Fibroblast of peridontal ligament (primary cell): ENCODE measurements around the gene CYP27A1.
A peak's percentile ranks its signal among the peaks of the same experiment; 100 is the strongest.
"Not testable (repeated sequence)": the region's sequence is repeated elsewhere in the genome, so short reads cannot be mapped to it uniquely, and the experiment has no call there.

Experiments
- DNase-seq: peaks from one replicate; pipeline ENCODE4 v3.0.0-alpha.2; 2010; ENCODE audit errors: extremely low read depth

Gene CYP27A1

DNA sequence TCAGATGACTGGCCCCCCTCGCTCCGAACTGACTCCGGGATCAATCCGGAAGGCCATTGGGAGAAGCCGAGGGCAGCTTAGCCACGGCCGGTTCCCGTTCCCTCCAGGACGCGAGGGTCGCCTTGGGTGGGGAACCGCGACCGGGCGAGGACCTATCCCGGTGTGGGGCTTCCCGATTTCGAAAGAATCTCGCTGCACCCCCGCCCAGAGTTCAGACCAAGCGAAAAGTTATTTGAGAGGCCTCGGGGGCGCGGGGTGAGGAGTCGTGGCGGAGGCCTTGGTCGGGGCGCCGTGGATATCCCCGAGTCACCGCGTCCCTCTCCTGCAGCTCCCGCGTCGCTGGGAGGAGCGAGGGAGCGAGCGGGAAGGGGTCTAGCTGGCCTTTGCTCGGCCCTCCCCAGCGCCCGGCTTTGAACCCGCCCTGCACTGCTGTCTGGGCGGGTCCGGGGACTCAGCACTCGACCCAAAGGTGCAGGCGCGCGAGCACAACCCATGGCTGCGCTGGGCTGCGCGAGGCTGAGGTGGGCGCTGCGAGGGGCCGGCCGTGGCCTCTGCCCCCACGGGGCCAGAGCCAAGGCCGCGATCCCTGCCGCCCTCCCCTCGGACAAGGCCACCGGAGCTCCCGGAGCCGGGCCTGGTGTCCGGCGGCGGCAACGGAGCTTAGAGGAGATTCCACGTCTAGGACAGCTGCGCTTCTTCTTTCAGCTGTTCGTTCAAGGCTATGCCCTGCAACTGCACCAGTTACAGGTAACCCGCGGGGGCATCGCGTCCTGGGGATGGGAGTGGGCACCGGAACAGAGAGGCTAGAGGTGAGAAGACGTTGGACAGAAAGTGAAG lies at the start of gene CYP27A1:
Gene CYP27A1, plus strand, starts transcription at position 457 of the 837 bp plus-strand sequence. Its CDS starts 36 bp downstream, at position 493.
- DNase-seq: peak; percentile 18

GRCh38 chr2:218732761-218733158 lies 49.2 kb upstream of the CYP27A1 start:
- peak; percentile 47 for DNase-seq

GRCh38 chr2:218733171-218734021 lies 48.6 kb upstream of the CYP27A1 start:
- DNase-seq: peak; percentile 81

GRCh38 chr2:218734190-218734975 lies 47.6 kb upstream of the CYP27A1 start:
- no peak for DNase-seq

- peak; percentile 39 for DNase-seq
Observed at GRCh38 chr2:218736531-218736930, 45.4 kb upstream of the CYP27A1 start.

DNA sequence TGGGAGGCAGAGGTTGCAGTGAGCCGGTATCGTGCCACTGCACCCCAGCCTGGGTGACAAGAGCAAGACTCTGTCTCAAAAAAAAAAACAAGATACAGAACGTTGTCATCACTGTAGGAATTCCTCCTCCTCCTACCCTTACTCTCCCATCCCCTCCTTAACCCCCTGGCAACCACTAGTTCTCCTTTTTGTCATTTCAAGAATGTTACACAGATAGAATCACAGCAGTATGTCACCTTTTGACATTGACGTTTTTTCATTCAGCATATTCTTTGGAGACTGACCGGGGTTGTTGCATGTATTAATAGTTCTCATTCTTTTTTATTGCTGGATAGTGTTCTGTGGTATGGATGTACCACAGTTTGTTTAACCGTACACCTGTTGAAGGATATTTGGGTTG lies 38.9 kb upstream of the CYP27A1 start:
- no peak for DNase-seq

DNA sequence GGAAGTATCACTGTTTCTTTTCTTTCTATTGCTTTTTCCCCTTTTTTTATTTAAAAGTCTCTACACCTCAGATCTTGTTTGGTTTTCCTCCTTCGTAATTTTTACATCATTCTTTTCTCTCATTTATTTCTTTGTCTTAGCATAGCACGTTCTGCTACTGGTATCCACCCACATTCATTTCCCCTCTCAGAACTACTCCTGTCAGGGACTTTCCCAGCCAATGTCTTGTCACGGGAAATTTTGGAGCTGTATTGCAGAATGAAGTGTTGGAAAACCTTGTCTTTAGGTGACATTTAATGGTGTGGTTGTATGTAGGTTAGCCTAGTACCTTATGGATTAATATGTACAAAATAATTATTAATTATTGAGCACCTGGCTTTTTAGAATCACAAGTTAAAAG lies 37.3 kb upstream of the CYP27A1 start:
- no peak for DNase-seq

- no peak for DNase-seq
Observed at GRCh38 chr2:218745160-218745558, 36.8 kb upstream of the CYP27A1 start.

DNA sequence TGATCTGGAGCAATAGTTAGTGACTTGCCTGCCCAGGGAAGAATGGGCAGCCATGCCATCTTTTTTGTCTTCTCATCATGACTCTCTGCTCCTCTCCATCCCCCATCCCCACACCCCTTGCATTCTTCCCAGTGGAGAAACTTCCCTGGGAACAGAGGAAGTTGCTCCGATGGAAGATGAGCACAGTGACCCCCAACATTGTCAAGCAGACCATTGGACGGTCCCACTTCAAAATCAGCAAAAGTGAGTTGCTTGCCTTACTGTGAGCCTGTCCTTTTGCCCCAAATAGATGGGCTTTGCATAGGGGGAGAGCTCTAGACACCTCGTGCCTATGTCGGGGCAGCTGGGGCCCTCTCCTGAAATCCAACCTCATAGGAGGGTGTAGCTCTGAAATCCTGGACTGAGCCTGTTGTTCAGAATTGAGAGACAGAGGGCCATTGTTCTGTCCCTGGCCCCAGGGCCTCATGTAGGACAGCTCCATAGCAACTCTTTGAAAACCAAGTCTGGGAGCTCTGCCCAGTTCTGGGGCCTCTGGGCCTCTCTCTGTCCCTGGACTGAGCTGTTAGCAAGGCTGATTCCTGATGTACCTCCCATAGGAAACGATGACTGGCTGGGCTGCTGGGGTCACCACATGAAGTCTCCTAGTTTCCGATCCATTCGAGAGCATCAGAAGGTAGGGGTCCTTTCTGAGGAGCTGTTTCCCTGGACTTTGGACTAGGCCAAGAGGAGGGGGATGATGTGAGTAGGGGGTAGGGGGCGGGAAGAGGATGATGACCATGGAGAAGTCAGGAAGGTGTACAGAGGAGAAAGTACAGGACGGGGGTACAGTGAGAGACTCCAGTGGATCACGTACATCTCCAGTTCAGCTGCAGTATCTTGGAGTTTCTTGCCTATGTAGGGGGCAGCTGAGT lies 36.1 kb upstream of the CYP27A1 start:
- peak; percentile 12 for DNase-seq

- peak; percentile 5 for DNase-seq
Observed at GRCh38 chr2:218746470-218746795, 35.5 kb upstream of the CYP27A1 start.

GRCh38 chr2:218746960-218747359 lies 35.0 kb upstream of the CYP27A1 start:
- DNase-seq: no peak

- DNase-seq: no peak
Observed at GRCh38 chr2:218748741-218749441, 33.1 kb upstream of the CYP27A1 start.

GRCh38 chr2:218754201-218754600 lies 27.7 kb upstream of the CYP27A1 start:
- no peak for DNase-seq

DNA sequence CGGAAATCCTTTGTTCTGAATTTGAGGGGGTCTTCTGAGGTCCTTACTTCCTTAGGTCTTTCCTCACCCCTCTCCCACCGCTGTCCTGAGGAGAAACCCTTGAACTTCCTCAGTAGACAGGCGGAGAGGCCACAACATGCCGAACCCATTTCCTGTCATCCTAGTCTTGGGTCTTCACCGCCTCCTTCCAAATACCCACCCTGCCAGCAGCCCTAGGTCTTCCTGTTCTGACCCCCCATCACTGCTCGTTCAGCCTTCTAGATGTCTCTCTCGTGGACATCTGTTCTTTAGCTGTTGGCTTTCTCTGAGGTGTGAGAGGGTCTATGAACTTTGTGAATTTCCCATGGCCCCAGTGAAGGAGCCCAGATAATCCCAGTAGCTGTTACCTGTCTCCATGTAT lies 27.2 kb upstream of the CYP27A1 start:
- no peak for DNase-seq

- DNase-seq: no peak
Observed at GRCh38 chr2:218755198-218755566, 26.8 kb upstream of the CYP27A1 start.

DNA sequence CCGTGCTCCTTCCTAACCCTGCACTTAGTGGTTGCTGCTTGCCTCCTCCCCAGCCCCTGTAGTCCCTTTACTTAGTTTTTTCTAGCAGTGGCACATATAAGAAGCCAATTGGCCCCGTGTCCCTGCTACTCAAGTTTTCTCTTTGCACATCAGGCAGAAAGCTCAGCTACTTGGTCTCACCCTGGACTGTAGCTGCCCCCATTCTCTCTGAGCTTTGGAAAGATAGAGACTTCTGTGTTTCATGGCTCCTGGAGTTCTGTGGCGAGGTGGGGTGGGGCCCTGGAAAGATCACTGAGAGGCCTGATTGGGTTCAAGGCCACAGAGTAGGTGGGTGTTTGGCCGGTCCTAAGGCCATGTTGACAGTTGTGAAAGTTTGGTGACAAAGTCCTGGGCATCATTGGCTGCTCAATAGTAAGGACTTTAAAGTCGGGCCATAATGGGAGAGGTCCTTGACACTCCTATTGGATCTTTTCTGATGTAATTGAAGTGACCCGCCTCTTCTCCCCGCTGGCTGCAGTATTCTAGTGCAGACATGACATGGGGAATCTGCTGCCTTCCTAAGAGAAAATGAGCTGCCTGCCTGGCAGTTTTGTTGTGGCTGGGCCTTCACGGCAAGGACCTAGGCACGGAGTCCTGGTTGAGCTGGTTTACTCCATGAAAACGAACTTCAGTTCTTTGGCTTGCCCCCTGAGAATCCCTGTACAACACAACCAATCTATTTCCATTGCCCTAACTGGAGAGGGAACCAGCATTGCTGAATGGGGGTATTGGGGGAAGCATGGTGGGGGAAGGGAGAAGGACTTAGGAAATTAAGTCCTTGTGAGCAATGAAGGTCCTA lies 26.2 kb upstream of the CYP27A1 start:
- no peak for DNase-seq

DNA sequence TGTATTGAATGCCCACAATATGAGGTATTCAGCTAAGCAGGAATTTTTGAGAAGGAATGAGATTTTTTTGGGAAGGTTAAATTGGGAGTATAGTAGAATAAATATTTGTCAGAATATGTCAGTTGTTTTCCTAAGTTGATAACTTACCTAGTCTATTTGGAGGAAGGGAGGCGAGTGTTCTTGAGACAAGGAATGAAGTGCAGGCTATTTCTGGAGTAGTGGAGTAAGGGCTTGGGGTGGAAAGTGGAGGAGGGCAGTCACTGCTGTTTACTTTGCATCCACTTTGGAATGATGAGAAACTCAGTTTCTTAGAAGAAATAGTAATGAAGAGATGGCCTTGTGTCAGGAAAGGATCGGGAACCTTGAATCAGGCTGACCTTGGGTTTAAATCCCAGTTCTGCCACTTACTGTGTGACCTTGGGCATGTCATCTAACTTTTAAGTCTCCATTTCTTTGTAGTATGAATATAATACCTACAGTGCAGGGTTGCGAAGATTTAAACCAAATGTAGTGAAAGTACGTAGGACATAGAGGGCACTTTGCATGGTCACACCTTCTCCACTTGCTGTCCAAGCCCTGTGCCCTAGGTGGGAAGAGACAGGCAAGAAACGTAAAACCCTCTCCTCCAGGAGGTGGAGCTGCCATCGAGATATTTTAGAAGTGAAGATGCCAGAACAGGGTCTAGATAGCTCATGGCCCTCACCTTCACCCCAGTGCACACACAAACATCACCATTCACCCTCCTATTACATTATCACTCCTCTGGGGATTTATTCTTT lies 25.2 kb upstream of the CYP27A1 start:
- no peak for DNase-seq

DNA sequence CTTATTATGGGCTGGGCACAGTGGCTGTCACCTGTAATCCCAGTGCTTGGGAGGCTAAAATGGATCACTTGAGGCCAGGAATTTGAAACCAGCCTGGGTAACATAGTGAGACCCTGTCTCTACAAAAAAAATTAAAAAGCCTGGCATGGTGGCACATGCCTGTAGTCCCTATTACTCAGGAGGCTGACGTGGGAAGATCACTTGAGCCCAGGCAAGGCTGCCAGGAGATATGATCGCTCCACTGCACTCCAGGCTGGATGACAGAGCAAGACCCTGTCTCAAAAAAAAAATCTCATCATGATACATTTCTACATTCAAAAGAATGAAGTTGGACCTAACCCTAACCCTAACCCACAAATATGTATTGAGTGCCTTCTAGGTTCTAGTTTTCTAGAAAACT lies 20.2 kb upstream of the CYP27A1 start:
- no peak for DNase-seq

DNA sequence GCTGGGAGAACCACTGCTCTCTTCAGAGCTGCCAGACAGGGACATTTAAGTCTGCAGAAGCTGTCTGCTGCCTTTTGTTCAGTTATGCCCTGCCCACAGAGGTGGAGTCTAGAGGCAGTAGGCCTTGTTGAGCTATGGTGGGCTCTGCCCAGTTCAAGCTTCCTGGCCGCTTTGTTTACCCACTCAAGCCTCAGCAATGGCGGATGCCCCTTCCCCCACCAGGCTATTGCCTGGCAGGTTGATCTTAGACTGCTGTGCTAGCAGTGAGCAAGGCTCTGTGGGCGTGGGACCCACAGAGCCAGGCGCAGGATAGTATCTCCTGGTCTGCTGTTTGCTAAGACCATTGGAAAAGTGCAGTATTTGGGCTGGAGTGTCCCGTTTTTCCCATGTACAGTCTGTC lies 9.2 kb upstream of the CYP27A1 start:
- not testable (repeated sequence) for DNase-seq
